OCI-M2 (cell line): Measurements from ENCODE around the gene TMEM54.
"Not testable (repeated sequence)": the region's sequence is repeated elsewhere in the genome, so short reads cannot be mapped to it uniquely, and the experiment has no call there.

ENCODE experiments used
- DNase-seq: peaks from one replicate; lab custom pipeline; 2025; ENCODE audit not compliant: unreplicated experiment; lab: John Stamatoyannopoulos, UW

The TMEM54 gene

DNA sequence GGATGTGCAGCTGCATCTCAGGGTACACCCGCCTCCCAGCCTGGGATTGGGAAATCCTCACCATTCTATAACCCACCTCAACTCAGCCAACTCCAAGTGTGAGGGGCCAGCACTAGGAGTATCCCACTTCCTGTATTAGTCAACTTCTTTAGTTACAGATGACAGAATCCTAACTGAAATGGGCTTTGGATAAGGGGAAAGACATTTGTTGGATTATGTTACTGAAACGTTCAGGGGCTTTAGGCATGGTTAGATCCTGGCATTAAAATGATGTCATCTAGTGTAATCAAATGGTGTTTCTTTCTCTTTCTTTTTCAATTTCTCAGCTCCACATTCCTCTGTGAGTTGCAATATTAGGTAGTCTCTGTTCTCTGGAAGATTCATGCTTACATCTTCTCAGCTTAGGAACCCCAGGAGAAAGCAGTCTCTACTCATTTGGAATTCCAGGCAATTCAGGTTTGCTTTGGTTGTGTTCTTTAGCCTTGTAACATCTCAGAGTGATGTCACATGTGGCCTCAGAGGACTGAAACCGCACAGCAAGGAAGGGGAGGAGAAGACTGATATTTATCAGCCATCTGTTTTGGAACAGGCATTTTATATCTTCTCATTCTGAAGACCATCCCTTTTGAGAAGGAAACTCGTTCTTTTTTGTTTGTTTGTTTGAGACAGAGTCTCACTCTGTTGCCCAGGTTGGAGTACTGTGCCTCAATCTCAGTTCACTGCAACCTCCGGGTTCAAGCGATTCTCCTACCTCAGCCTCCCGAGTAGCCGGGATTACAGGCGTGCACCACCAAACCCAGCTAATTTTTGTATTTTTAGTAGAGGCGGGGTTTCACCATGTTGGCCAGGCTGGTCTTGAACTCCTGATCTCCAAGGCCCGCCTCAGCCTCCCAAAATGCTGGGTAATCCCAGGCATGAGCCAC is 18.9 kb upstream of the TMEM54 start:
- no peak for DNase-seq

DNA sequence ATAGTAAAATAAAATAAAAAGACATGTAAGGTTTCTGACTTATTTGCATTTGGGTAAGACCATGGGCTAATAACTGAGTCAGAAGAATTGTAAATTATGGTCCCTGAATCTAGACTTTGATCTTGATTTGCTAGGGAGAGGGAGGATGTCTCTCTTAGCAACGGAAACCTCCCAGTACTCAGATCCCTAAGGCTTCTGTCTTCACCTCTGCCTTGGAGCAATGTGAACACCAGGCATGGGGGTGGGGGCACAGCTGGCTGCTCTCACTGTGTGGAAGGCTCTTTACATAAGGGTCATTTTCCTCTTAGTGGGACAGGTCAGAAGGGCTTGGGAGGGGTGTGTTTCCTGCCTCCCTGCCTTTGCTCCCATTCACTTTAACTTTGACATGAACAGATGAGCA is 17.0 kb upstream of the TMEM54 start:
- DNase-seq: no peak

DNA sequence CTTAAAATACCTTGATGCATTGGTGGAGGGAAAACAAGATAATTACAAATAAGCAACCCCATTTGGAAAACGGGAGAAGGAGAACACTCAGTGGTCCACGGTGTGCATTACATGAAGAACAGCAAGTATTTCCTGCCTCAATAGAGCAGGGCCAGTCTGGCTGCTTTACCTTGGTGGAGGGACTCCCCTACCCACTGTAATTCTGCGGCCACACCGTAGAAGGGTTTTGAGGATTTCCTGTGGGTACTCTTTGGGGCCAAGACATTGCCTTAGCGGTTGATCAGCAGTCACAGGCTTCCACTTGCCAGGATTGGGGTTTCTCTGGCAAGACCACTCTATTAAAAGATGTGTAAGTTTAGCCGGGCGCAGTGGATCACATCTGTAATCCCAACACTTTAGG is 16.3 kb upstream of the TMEM54 start:
- DNase-seq: no peak

DNA sequence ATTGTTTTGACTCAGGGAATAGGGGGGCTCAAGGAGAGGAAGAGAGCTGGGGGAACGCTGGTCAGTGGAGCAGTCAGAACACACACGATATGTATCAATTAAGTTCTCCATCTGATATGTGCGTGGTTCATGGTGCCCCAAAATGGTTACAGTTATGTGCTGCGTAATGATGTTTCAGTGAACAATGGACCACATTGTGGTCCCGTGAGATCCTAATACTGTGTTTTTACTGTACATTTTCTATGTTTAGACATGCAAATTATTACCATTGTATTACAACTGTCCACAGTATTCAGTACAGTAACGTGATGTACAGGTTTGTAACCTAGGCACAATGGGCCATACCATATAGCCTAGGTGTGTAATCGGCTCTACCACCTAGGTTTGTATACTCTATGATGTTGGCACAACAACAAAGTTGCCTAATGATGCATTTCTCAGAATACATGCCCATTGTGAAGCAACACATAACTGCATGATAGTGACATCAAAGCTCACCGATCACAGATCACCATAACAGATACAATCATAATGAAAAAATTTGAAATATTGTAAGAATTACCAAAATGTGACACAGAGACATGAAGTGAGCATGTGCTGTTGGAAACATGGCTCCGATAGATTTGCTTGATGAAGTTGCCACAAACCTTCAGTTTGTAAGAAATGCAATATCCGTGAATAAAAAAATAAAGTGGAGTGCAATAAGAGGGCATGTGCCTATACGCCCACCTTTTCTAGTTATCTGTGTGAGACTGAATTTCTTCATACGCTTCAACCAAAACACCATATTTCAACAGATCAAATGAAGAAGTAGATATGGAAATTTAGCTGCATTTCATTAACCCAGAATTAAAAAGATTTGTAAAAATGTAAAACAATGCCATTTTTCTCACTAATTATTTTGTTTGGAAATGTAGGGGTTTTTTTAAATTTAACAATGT is 14.8 kb upstream of the TMEM54 start:
- DNase-seq: no peak

DNA sequence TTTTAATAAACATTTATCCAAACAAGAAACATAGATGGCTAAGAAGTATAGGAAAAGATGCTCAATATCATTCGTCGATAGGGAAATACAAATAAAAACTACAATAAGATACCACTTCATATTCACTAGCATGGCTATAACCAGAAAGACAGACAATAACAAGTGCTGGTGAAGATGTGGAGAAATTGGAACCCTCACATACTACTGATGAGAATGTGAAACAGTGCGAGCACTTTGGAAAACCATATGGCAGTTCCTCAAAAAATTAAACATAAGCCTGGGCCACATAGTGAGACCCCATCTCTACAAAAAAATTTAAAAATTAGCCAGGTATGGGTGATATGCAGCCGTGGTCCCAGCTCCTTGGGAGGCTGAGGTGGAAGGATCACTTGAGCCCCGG is 9.1 kb upstream of the TMEM54 start:
- no peak for DNase-seq

DNA sequence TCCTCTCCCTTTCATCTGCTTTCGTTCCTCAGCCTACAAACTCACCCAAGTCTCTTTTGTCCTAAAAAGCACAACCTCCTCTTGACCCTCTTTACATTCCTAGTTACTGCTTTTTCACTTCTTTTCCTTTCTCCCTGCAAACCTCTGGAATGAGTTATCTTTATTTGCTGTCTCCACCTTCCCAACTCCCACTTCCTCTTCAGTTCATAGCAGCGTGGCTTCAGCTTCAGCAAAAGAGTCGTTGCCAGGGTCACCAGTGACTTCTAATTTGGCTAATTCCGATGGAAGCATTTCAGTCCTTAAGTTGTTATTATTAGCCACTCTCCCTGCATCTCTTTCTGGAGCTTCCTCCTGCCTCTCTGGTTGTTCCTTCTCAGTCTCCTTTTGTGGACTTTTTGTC is 6.2 kb upstream of the TMEM54 start:
- no peak for DNase-seq

DNA sequence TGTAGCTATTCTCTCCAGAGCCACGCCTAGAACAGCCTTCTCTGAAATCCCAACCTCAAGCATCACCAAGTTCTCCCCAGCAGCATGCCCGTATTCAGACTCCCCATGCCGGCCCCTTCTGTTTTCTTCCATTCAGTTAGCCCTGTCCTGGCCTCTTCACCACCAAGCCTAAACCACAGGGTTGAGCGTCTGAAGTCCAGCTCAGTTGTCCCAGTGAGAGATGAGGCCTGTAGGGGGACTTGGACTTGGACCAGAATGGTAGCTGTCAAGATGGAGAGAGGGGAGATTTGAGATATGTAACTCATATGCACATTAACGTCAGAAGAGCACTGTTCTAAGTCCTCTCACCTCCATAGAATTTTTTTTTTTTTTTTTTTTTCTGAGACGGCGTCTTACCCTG is 5.5 kb upstream of the TMEM54 start:
- DNase-seq: no peak

DNA sequence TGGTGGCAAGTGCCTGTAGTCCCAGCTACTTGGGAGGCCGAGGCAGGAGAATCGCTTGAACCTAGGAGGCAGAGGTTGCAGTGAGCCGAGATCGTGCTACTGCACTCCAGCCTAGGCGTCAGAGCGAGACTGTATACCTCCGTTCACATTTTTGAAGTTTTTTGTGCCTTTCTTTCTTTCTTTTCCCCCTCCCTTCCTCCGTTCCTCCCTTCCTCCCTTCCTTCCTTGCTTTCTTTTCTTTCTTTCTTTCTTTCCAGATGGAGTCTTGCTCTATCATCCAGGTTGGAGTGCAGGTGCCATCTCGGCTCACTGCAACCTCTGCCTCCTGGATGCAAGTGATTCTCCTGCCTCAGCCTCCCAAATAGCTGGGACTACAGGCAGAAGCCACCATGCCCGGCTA is 4.4 kb upstream of the TMEM54 start:
- not testable (repeated sequence) for DNase-seq

DNA sequence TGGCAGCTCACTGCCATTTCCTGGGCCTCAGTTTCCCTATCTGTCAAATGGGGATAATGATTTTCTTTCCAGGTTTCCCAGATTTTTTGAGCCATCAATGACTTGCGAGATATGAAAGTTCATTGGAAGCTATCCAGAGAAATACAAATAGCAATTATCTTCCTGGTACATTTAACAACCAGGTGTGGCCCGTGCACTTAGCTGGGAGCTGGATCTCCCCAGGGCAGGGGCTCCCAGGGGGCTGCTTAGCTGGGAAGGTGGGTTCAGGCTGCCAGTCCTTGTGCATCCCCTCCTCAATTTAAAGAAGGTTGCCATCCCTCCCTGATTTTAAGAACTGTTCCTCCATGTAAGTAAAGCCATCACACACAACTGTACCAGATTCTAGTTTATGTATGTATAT is 3.6 kb upstream of the TMEM54 start:
- DNase-seq: no peak

DNA sequence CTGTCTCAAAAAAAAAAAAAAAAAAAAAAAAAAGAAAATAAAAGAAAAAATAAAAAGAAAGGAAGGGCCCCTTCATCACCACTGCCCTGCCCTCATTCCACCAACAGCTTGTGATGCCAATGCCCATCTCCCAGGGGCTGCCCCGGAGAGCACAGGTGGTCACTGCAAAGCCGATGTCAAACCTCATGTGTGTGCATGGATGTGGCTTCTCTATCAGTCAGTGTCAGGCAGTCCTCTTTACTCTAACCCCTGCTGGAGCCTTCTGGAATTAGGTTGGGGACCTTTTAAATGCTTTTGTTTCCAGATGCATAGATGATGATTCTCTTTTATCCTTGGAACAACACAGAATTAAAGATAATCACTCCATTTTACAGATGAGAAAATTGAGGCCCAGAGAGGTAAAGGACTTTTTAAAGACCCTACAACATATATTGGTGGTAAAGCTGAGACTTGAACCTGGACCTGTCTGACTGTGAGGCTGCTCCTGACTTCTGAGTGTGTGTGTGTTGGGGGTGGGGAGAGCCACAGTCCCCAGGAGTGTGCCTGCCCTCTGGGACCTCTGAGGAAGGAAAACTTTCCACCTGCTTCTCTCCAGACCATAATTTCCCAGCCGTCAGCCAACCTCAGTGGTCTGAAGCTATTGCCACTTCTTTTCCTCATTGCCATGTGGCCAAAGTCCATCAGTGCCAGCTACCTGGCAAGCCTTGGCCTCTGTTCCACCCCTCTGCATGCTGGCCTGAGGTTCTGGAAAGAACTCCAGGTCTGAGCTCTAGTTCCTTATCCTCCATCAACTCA is 3.0 kb upstream of the TMEM54 start:
- DNase-seq: no peak

DNA sequence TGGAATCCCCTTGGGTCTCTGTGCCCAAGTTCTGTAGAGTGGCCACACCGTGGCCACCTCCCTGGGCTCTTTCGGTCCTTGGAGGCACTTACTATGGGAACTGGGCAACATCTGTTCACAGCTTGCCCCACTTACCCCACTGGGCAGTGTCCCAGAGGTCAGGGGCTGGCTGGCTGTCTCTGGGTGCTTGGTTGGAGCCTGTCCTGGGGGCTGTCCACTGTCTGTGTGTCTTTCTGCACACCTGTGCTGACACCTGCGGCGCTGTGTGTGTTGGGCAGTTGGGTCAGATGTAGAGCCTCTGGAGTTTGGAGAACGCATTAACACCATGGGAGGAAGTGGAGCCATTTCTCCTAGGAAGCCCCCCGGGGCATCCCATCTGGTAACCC is 1.3 kb upstream of the TMEM54 start:
- no peak for DNase-seq

DNA sequence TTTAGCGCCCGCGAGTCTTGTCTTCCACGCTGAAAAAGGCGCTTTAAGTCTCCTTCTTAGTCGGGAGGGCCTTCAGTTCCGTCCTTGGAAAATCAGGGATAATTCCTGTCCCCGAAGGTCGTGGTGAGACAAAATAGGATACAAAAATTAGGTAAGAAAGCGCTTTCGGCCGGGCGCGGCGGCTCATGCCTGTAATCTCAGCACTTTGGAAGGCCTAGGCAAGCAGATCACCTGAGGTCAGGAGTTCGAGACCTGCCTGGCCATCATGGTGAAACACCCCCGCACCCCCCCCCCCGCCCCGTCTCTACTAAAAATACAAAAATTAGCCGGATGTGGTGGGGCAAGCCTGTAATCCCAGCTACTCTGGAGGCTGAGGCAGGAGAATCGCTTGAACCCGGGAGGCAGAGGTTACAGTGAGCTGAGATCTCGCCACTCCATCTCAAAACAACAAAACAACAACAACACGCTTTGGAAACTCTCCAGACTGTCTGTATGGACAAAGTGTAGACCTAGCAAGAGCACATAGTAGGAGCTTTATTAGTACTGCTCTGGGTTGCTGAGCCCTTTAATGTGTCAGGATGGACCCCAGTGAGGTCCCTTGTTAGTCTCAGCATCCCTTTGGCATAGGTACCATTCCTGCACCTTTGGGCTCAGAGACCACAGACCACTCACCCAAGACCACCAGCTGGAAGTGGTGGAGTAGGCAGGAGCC is 790 bp upstream of the TMEM54 start:
- no peak for DNase-seq

DNA sequence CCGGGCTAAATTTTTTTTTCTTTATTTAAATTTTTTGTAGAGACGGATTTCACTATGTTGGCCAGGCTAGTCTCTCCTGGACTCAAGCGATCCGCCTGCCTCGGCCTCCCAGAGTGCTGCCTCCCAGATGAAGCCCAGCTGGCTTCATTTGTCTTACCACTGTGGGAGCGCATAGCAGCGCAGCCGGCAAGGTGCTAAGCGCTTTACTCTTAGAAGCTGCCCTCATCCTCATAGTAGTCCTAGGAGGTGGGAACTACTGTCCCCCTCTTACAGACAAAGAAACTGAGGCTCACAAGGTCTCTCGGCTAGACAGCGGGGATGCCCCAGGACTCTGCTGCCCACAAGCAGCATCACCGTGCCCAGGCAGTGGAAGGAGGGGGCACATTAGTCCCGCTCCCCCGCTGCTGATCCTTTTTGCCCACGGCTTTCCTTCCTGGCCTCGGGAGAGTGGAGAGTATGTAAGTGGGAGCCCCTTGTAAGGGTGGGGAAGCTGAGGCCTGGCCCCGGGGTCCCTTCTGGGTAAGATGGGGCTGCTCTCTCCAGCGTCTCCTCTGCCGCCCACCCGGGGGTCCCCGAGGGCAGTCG is 726 bp downstream of the TMEM54 start:
- no peak for DNase-seq

DNA sequence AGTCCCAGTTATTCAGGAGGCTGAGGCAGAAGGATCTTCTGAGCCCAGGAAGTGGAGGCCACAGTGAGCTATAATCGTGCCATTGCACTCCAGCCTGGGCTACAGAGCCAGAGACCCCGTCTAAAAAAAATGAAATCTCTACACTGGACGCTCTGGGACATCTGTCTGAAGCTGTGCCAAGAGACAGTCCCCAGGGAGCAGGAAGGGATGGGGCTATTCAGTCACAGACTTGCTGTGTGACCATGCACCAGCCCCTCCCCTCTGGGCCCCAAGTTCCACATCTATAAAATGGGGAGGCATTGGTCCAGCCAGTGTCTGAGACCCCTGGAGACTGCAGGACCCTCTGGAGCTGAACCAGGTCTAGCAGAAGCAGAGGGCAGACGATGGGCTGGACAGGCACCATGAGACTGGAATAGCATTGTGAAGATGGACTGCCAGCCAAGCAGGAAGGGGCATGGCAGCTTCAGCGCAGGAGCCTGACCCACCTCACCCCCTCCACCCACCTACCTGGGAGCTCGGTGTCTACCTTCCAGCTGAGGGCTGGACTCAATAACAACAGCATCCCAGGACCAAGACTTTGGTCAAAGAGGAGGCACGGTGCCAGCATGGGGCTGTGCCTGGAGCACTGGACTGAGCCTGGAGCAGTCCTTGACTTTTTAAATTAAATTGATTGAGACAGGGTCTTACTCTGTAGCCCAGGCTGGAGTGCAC is 1.4 kb downstream of the TMEM54 start:
- no peak for DNase-seq

DNA sequence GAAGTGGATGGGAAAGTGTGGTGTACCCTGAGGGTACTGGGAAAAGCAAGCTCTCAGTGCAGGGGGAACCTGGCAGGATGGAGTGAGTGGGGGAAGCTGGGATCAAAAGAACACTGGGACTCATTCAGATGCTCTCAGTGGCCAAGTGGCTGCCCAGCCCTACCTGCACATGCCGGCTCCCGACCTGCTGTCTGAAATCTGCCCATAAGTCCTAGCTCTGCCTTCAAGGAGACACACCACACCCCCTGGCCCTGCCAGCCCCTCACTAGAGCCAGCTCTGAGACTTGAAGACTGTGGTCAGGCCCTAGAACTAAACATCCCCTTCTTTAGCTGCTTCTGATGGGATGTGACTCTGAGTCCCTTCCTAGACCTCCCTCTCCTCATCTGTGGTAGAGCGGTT is 2.2 kb downstream of the TMEM54 start:
- DNase-seq: no peak

DNA sequence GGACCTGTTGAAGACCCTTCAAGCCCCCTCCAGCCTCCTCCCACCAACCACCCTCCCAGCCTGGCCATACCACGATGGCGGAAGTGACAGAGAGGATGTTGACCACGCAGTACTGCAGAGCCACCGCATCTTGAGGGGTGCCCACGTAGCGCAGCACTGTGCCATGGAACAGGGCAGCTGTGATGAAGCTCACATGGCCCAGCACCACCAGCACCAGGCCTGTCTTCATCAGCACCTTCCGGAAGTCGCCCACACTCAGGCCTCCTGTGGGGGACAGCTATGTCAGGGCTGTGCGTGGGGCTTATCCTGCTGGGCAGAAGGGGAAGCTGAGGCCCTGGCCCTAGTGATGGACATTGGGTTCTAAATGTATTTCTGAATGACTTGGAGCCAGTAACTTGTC is 3.1 kb downstream of the TMEM54 start:
- no peak for DNase-seq

DNA sequence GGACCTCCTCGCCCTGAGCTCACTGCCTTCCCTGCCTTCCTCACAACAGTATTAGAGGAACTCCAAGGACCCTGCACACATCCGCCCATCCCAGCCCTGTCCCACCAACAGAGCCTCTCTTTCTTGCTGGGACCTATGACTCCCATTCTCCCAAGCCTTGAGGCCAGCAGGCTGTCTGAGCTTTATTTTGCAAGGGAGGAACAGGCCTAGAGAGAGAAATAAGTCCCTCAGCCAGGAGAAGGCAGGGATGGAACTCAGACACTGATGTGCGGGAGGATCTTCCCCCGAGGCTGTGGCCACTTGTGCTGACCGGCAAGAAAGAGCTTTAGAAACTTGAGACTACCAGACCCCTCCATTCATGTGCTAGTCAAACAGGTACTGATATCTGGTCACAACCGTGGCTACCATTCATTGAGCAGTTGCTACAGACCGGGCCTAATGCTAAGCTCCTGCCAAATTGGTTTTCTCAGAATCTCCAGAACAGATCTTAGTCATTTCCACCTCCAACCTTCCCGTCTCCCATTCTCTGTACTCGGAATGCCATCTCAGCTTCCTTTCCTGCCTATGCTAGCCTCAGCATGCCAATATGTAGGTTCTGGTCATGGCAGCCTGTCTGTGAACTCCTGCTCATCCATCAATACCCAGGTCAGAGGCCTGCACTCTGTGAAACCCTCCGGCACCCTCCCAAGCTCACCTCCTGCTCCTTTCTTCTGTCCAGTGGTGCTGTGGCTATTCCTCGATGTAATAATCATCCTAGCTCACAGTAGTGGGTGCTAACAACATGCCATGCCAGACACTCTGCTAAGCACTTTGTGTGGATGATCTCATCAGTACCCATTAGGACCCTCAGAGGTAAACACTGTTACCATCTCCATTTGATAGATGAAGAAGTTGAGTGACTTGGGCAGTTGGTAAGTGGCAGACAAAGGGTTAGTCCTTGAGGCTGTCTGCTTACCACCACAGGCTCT is 3.8 kb downstream of the TMEM54 start:
- DNase-seq: no peak

DNA sequence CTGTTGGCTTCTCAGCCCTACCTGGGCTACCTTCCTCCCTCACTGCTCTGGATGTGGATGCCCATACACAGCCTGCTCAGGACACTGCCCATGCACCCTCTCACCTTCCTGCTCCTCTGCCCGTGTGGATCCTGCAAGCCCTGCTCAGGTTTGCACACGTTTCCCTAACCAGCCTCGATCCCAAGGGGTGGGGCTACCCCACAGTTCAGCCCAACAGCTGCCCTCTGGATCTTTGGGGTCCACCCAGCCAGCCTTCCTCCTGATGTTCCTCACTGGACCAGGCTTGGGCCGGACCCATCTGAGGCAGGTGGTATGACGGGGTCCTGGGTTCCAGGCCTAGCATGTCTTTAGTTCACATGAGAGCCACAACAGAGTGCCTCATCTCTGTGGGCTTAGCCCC is 4.7 kb downstream of the TMEM54 start:
- DNase-seq: no peak
